H1 (cell line): ENCODE data around the gene SLX1A. TPM values are rescaled to one million over a fixed set of nuclear protein-coding genes. Genes with fewer than 3 reads are reported as not detected.

Source experiments
- CBX8 ChIP-seq: fragments of 300-800, 300-1000 bp; sonication (generic); IDR thresholded peaks from 2 replicates; pipeline ENCODE4 v1.7.1; 2016; ENCODE audit warnings: low read depth, low read length, borderline replicate concordance
- CHD7 ChIP-seq: fragments of 300-600 bp; sonication (generic); IDR thresholded peaks from 2 replicates; pipeline ENCODE4 v1.7.1; 2012; ENCODE audit warnings: low read length, moderate library complexity, mild to moderate bottlenecking, inconsistent platforms; ENCODE audit not compliant: insufficient replicate concordance
- CREB1 ChIP-seq: IDR thresholded peaks from 2 replicates; pipeline ENCODE4 v1.6.1; 2012; ENCODE audit warnings: inconsistent platforms
- GABPA ChIP-seq: IDR thresholded peaks from 2 replicates; pipeline ENCODE4 v1.6.1; 2011; ENCODE audit warnings: mild to moderate bottlenecking, low read length, moderate library complexity, borderline replicate concordance; ENCODE audit not compliant: insufficient read depth
- HDAC6 ChIP-seq: IDR thresholded peaks from one replicate; pipeline ENCODE4 v1.7.1; 2012; ENCODE audit warnings: low read depth, mild to moderate bottlenecking, inconsistent platforms, low read length, moderate library complexity
- JUN ChIP-seq: IDR thresholded peaks from 2 replicates; pipeline ENCODE4 v1.6.1; 2011; ENCODE audit warnings: low read depth, mild to moderate bottlenecking, improper control_type of control experiment, low read length
- JUND ChIP-seq: IDR thresholded peaks from 2 replicates; pipeline ENCODE4 v1.6.1; 2011; ENCODE audit warnings: mild to moderate bottlenecking, improper control_type of control experiment, low read length
- PHF8 ChIP-seq: fragments of 200-600 bp; sonication (generic); conservative IDR thresholded peaks from 2 replicates; pipeline ENCODE4 v1.7.1; 2012; ENCODE audit warnings: low read depth, mild to moderate bottlenecking, inconsistent platforms, low read length, moderate library complexity
- POLR2AphosphoS5 ChIP-seq: IDR thresholded peaks from 2 replicates; pipeline ENCODE4 v1.6.1; 2011; ENCODE audit warnings: low read depth, low read length
- SIRT6 ChIP-seq: IDR thresholded peaks from one replicate; pipeline ENCODE4 v1.7.1; 2012; ENCODE audit warnings: low read length, inconsistent platforms
- TBP ChIP-seq: IDR thresholded peaks from 2 replicates; pipeline ENCODE4 v1.6.1; 2011; ENCODE audit warnings: low read depth, low read length, improper control_type of control experiment
- TCF12 ChIP-seq: IDR thresholded peaks from 2 replicates; pipeline ENCODE4 v1.6.1; 2011; ENCODE audit warnings: low read depth, mild to moderate bottlenecking, low read length
- polyA plus RNA-seq, 7 experiments: library from polyadenylated mRNA; depleted of rRNA in 3 of 7; stranded (reverse) in 5 of 7; unstranded in 2 of 7; fragments of >200 nt in 5 of 7; fragments of 200-250 nt in 2 of 7; gene quantifications; 1 replicate in 5 of 7; 2 replicates in 1 of 7; 4 replicates in 1 of 7; pipeline versions ENCODE4 v1.2.1 to v1.2.3, GENCODE V29; 2011 to 2013; ENCODE audit warnings: missing spikeins in 2 of 7, mixed read lengths in 2 of 7
- total RNA-seq: library from RNA; stranded (reverse); fragmentation: NEBNext Ultra II Directional; extraction: Animal tissue kit (Norgen Biotek cat#: 25700); gene quantifications from 2 replicates; pipeline ENCODE4 v1.2.1, GENCODE V29; 2021
- TF ChIP-seq, protein P1 (sequence below): IDR thresholded peaks from 2 replicates; pipeline ENCODE4 v1.6.1; 2011; ENCODE audit warnings: low read depth, mild to moderate bottlenecking, low read length; ENCODE audit not compliant: insufficient read depth

The SLX1A gene
- total and polyA plus RNA-seq, 2 of the 8 experiments (the other 6 are each of a cell fraction or from before 2014, with no cell fraction given) = 4.7 to 36.9 TPM

DNA sequence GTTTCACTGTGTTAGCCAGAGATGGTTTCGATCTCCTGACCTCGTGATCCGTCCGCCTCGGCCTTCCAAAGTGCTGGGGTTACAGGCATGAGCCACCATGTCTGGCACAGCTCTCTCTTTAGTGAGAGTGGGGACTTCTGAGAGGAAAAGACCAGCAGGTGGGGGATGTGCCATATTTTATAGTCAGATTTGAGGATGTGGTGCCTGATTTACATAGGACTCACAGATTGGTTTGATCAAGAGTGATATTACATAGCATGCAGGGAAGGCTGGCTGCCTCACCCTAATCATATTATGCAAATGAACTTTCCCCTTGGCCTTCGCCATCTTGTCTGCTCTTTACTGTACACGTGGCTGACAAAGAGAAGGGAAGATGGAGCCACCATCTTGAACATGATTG lies 42.6 kb upstream of the SLX1A start (continued):
- TF ChIP-seq CHD7 (no peak), HDAC6 (no peak), POLR2AphosphoS5 (no peak), CREB1 (no peak), PHF8 (no peak), TBP (no peak), JUN (no peak), CBX8 (no peak), TCF12 (no peak), JUND (no peak), GABPA (no peak), SIRT6 (no peak)
- TF ChIP-seq, protein P1, sequence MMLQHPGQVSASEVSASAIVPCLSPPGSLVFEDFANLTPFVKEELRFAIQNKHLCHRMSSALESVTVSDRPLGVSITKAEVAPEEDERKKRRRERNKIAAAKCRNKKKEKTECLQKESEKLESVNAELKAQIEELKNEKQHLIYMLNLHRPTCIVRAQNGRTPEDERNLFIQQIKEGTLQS = no peak
